Thyroid gland (tissue), 4 donors: Measurements from ENCODE around the gene CCDC85C.

ENCODE experiments used
- POLR2A ChIP-seq, 2 donors: fragments of 450-650 bp; IDR thresholded peaks; one replicate each; pipeline ENCODE4 v1.6.1; 2017; ENCODE audit warnings: antibody characterized with exemption in 2 of 2, mild to moderate bottlenecking in 2 of 2, moderate library complexity in 1 of 2
- TF ChIP-seq, protein P1 (sequence below), 6 experiments: fragments of 200-600 bp in 3 of 6; fragments of 450-650 bp in 3 of 6; sonication (generic) in 3 of 6; IDR thresholded peaks; one replicate each; pipeline ENCODE4 v1.5.1; 2016 to 2019; ENCODE audit warnings: antibody characterized with exemption in 6 of 6, mild to moderate bottlenecking in 2 of 6, inconsistent platforms in 1 of 6, moderate library complexity in 1 of 6

DNA sequence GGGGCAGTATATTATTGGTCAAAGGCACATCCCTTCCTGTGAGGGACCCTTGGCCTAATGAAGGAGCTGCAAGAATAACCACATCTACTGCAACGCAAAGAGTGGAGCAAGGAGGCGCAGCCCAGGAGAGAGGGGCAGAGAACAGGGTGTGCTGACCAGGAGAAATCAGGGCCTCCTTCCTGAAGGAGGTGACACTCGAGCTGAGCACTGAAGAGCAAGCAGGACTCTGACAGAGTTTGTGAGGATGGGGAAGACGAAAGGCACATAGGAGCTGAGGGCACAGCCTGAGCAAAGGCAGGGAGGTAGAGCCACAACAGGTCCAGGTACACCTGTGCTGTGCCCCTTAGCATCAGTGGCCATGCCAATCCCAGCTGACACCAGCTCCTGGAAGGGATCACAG lies 60.6 kb downstream of the CCDC85C start:
- TF ChIP-seq POLR2A (IDR thresholded peaks at IDR 0.05): no peak
- TF ChIP-seq, protein P1, sequence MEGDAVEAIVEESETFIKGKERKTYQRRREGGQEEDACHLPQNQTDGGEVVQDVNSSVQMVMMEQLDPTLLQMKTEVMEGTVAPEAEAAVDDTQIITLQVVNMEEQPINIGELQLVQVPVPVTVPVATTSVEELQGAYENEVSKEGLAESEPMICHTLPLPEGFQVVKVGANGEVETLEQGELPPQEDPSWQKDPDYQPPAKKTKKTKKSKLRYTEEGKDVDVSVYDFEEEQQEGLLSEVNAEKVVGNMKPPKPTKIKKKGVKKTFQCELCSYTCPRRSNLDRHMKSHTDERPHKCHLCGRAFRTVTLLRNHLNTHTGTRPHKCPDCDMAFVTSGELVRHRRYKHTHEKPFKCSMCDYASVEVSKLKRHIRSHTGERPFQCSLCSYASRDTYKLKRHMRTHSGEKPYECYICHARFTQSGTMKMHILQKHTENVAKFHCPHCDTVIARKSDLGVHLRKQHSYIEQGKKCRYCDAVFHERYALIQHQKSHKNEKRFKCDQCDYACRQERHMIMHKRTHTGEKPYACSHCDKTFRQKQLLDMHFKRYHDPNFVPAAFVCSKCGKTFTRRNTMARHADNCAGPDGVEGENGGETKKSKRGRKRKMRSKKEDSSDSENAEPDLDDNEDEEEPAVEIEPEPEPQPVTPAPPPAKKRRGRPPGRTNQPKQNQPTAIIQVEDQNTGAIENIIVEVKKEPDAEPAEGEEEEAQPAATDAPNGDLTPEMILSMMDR (IDR thresholded peaks at IDR 0.05): no peak
